ENCODE results near the gene EPS15.

DNA sequence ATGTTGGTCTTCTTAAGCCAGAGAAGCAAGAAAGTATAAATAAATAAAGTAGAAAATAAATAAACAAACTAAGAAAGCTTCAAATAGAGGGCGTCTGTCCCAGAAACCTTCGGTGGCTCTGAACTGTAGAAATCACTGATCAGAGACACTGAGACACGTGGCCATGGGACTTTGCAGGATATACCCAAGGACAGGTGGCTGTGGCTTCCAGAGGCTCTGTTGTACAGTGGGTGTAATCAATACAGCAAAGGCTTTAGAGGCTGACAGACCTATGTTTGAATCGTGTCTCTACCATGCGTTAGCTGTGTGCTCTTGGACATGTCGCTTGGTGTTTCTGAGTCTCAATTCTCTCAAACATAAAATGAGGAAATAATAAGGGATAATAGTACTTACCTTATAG lies 41.0 kb upstream of the EPS15 start:
- TF ChIP-seq, protein P1, sequence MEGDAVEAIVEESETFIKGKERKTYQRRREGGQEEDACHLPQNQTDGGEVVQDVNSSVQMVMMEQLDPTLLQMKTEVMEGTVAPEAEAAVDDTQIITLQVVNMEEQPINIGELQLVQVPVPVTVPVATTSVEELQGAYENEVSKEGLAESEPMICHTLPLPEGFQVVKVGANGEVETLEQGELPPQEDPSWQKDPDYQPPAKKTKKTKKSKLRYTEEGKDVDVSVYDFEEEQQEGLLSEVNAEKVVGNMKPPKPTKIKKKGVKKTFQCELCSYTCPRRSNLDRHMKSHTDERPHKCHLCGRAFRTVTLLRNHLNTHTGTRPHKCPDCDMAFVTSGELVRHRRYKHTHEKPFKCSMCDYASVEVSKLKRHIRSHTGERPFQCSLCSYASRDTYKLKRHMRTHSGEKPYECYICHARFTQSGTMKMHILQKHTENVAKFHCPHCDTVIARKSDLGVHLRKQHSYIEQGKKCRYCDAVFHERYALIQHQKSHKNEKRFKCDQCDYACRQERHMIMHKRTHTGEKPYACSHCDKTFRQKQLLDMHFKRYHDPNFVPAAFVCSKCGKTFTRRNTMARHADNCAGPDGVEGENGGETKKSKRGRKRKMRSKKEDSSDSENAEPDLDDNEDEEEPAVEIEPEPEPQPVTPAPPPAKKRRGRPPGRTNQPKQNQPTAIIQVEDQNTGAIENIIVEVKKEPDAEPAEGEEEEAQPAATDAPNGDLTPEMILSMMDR (IDR thresholded peaks at IDR 0.05) = no peak
- no peak for TF ChIP-seq POLR2A (IDR thresholded peaks at IDR 0.05)
